Diencephalon (tissue), 1 donor: ENCODE results near the gene RNU2-63P. TPM values are rescaled to one million over a fixed set of nuclear protein-coding genes. Genes with fewer than 3 reads are reported as not detected.

Source experiments
- small RNA-seq: library from RNA; depleted of rRNA; stranded (forward); fragments of <200 nt; gene quantifications from one replicate; pipeline ENCODE3, GENCODE V24; 2014
- total RNA-seq: library from RNA; depleted of rRNA; stranded (reverse); fragments of >200 nt; gene quantifications from one replicate; pipeline ENCODE4 v1.2.3, GENCODE V29; 2014

RNU2-63P gene
- total RNA-seq = not detected

DNA sequence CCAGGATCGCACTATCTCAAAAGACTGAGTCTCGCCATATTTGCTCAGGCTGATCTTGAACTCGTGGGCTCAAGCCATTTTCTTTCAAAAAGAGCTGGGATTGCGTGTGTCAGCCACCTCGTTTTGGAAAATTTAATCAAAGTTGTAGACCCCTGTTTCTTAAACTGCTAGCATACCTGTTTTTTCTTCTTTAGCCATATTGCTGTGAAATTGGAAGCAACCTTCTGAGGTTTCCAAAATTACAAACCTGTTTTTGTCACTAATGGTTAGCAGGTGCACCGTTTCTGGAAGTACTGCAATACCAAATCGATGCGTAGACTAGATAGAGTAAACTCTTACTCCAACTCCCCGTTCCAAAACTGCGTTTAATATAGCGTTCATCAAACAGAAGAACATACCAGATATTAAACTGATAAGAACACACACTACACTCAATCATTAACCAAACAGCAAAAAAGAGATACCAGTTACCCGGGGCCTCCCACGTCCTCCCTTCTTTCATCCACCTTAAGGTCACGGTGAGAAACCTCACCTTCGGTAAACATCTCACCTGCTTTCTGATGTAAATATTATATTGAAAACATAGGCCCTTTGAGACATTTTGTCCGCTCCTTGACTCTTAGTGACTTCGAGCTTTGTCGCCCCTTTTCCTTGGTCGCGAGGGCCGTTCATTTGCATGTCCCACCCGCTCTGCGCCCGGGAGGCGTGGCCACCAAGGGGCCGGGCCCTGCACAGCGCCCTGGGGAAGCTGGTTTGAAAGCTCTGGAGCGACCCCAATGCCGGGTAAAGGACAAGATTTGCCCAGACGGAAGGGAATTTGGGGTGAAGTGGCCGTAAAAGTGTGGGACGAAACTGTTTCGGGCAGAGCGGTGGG is at the start of gene RNU2-63P:
RNU2-63P (minus strand) TSS at position 462 of the 874 bp plus-strand sequence.

DNA sequence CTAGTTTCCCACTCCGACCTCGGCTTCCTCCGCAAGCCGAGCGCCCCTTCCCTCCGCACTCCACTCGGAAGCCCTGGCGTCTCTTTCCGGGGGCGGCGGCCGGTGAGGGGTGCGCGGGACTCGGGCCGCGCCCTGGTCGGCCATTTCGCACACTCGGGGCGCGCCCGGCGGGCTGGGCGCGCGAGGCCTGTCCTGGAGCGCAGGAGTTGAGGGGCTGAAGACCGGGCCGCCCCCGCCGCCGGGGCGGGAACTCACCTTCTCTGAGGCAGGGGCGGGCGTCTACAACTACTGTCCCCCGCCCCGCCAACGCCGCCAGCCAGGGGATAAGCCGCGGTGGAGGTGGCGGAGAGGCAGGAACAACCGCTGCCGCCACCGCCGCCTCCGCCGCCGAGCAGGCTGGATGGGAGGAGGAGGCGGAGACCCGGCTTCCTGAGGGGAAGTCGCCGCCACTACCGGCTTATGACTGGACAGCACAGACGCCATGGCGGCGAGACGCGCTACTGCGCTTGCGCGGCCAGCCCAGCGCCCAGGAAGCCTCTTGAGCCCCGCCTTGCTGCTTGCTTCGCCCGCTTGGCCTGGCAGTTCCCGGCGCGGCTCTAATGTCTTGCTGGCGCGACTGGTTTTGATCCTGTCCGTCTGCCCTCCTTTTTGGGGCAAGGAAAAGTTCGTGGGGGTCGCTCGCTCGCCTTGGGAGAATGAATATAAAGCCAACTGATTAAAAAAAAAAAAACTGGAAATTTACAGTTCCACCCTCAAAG is 39.2 kb upstream of the RNU2-63P start, which contains the start of gene KRCC1:
KRCC1 (minus strand) TSS at position 413 of the 758 bp plus-strand sequence. CDS start 27,220 bp downstream, outside the sequence.

Small RNAs within 50 kb of the gene (small RNA-seq; reads per million reads assigned to genes)
- 4.4 reads per million, percentile 91 among the genes with 10 or more reads in this experiment for gene RNU2-63P

Other genes with a start within 250 kb of the RNU2-63P start
- 3.0 TPM for gene RGPD2, start 190.8 kb downstream of the RNU2-63P start, total RNA-seq
- gene KRCC1, start 39.2 kb upstream of the RNU2-63P start, total RNA-seq = 16.4 TPM
- not detected for gene SMYD1, start 51.3 kb upstream of the RNU2-63P start, total RNA-seq
- gene FABP1, start 111.5 kb upstream of the RNU2-63P start, total RNA-seq = not detected
- gene THNSL2, start 153.8 kb upstream of the RNU2-63P start, total RNA-seq = 4.4 TPM